Ovary (tissue), 9 donors: ENCODE measurements around the gene SLCO3A1. TPM values are rescaled to one million over a fixed set of nuclear protein-coding genes. Genes with fewer than 3 reads are reported as not detected.

ENCODE experiments used
- DNase-seq, 5 donors: peaks; one replicate each; pipeline ENCODE4 v3.0.0-alpha.2; 2019 to 2020
- H3K27ac ChIP-seq, 2 donors: fragments of 200-600 bp; one replicate each; pipeline versions ENCODE4 v1.5.1 to v1.8.0; 2019 to 2022
- H3K27me3 ChIP-seq: fragments of 200-600 bp; one replicate; pipeline ENCODE4 v1.8.0; 2022
- H3K36me3 ChIP-seq: fragments of 200-600 bp; sonication (generic); one replicate; pipeline ENCODE4 v1.5.1; 2019
- H3K4me1 ChIP-seq: one replicate; pipeline ENCODE4 v1.8.1; 2013; ENCODE audit warnings: mild to moderate bottlenecking, moderate library complexity; ENCODE audit not compliant: insufficient read depth
- H3K4me3 ChIP-seq: fragments of 200-600 bp; sonication (generic); one replicate; pipeline ENCODE4 v1.5.1; 2017
- H3K9me3 ChIP-seq, 2 donors: fragments of 200-600 bp in 1 of 2; sonication (generic) in 1 of 2; one replicate each; pipeline versions ENCODE4 v1.5.1 to v1.8.1; 2013 to 2019; ENCODE audit warnings: mild to moderate bottlenecking in 1 of 2, moderate library complexity in 1 of 2
- CTCF ChIP-seq, 3 donors: fragments of 450-650 bp in 2 of 3; fragments of 200-600 bp in 1 of 3; IDR thresholded peaks; one replicate each; pipeline versions ENCODE4 v1.5.1 to v1.8.0; 2016 to 2022; ENCODE audit warnings: antibody characterized with exemption in 3 of 3, mild to moderate bottlenecking in 1 of 3
- EP300 ChIP-seq: sonication (generic); formaldehyde crosslinking; IDR thresholded peaks from one replicate; pipeline ENCODE4 v1.6.1; 2017; ENCODE audit warnings: antibody characterized with exemption
- POLR2A ChIP-seq: fragments of 450-650 bp; IDR thresholded peaks from one replicate; pipeline ENCODE4 v1.6.1; 2017; ENCODE audit warnings: antibody characterized with exemption, mild to moderate bottlenecking, moderate library complexity
- WGBS, 3 donors: extraction: QIAGEN DNeasy Blood & Tissue Kit in 1 of 3; methylation state at CpG; one replicate each; pipeline versions ENCODE4 v1.1.5 to v1.1.7; 2013 to 2017; 5-methylcytosine and 5-hydroxymethylcytosine counted together
- intact Hi-C, 4 donors: fragments of 100-400 bp; cut with DNase I; formaldehyde crosslinking; loops; one replicate each; pipeline versions ENCODE4 v1.11.0 to v1.15.1; 2022 to 2023
- polyA plus RNA-seq, 2 donors: library from polyadenylated mRNA; stranded (reverse); fragments of 200-250 nt in 1 of 2; fragments of 350-450 nt in 1 of 2; fragmentation: Illumina TruSeq in 1 of 2; extraction: RNeasy Lipid Tissue Mini Kit (QIAGEN cat#74804) in 1 of 2; gene quantifications; one replicate each; pipeline ENCODE4 v1.2.3, GENCODE V29; 2013 to 2014
- total RNA-seq, 7 donors: library from RNA; depleted of rRNA in 2 of 7; stranded (reverse); fragments of >200 nt in 2 of 7; fragmentation: NEBNext Ultra II Directional in 3 of 7; extraction: Animal tissue kit (Norgen Biotek cat#: 25700) in 3 of 7; gene quantifications; one replicate each; pipeline versions ENCODE4 v1.1.0 to v1.2.4, GENCODE V29; 2016 to 2023
- donor health status: DM: no; HTN: no; CAD: no; lungs with moderate emphysema.
- donor health status: DM: no; HTN: no; CAD: no.
- donor health status: Bipolar disorder and iron deficiency.
- donor health status: DM: yes; HTN: yes; CAD: no.
- donor health status: DM: no; HTN: no; CAD: no.
- donor health status: DM: yes; HTN: yes; CAD: no.

SLCO3A1 gene
- total and polyA plus RNA-seq, 9 donors = 5.0 to 20.0 (median 12.5) TPM

- DNase-seq = no peak
- TF ChIP-seq EP300 (no peak), POLR2A (no peak), CTCF (IDR thresholded peaks at IDR 0.05) (no peak)
- Histone ChIP-seq H3K27me3 (no peaks in the 10 kb centered on the region), H3K27ac (no peak overlapping the region), H3K4me1 (peaks cover 5% of the 10 kb centered on the region), H3K9me3 (no peaks in the 10 kb centered on the region), H3K4me3 (no peak overlapping the region), H3K36me3 (no peaks in the 10 kb centered on the region)
- 93 to 95% (median 94%) methylated on average over 15 of the region's 15 CpGs for WGBS, 3 donors
- intact Hi-C loops = no loop called here
These were observed 19.0 kb downstream of the SLCO3A1 start for GRCh38 chr15:91872356-91873137.

GRCh38 chr15:91873138-91873536 is 19.6 kb downstream of the SLCO3A1 start:
- Histone ChIP-seq H3K27ac (no peak overlapping the region), H3K4me3 (no peak overlapping the region)

GRCh38 chr15:91874171-91874570 is 20.7 kb downstream of the SLCO3A1 start:
- no peaks in the 10 kb centered on the region for H3K9me3 ChIP-seq
- H3K27ac ChIP-seq = no peak overlapping the region
- peaks cover 2% of the 10 kb centered on the region for H3K4me1 ChIP-seq
- DNase-seq = no peak
- H3K27me3 ChIP-seq = no peaks in the 10 kb centered on the region
- intact Hi-C loops = no loop called here
- no peaks in the 10 kb centered on the region for H3K36me3 ChIP-seq
- TF ChIP-seq POLR2A = no peak
- H3K4me3 ChIP-seq = no peak overlapping the region
- WGBS, 3 donors = 81 to 93% (median 92%) methylated on average over 3 of the region's 3 CpGs

More at GRCh38 chr15:91873138-91873536, 19.6 kb downstream of the SLCO3A1 start:
- intact Hi-C loops = no loop called here
- Histone ChIP-seq H3K4me1 (peaks cover 2% of the 10 kb centered on the region), H3K36me3 (no peaks in the 10 kb centered on the region), H3K27me3 (no peaks in the 10 kb centered on the region), H3K9me3 (no peaks in the 10 kb centered on the region)
- 60 to 63% (median 60%) methylated on average over 3 of the region's 3 CpGs for WGBS, 3 donors
- no peak for TF ChIP-seq CTCF (IDR thresholded peaks at IDR 0.05)
- TF ChIP-seq POLR2A = no peak
- TF ChIP-seq EP300 = no peak
- no peak for DNase-seq

GRCh38 chr15:91874992-91875660 is 21.6 kb downstream of the SLCO3A1 start:
- H3K27ac ChIP-seq = no peak overlapping the region
- 80 to 89% (median 88%) methylated on average over 9 of the region's 9 CpGs for WGBS, 3 donors
- H3K4me3 ChIP-seq = no peak overlapping the region
- H3K9me3 ChIP-seq = no peaks in the 10 kb centered on the region
- peaks cover 2% of the 10 kb centered on the region for H3K4me1 ChIP-seq
- DNase-seq = no peak
- H3K36me3 ChIP-seq = no peaks in the 10 kb centered on the region
- no peak for TF ChIP-seq CTCF (IDR thresholded peaks at IDR 0.05)
- TF ChIP-seq EP300 = no peak
- TF ChIP-seq POLR2A = no peak
- no peaks in the 10 kb centered on the region for H3K27me3 ChIP-seq
- intact Hi-C loops = no loop called here

GRCh38 chr15:91876187-91876586 is 22.7 kb downstream of the SLCO3A1 start:
- H3K27me3 ChIP-seq = no peaks in the 10 kb centered on the region
- DNase-seq = no peak
- WGBS, 3 donors = 94 to 95% (median 94%) methylated on average over 5 of the region's 5 CpGs
- H3K27ac ChIP-seq = no peak overlapping the region
- TF ChIP-seq POLR2A = no peak
- no peak for TF ChIP-seq CTCF (IDR thresholded peaks at IDR 0.05)
- TF ChIP-seq EP300 = no peak
- H3K36me3 ChIP-seq = no peaks in the 10 kb centered on the region
- intact Hi-C loops = no loop called here
- no peak overlapping the region for H3K4me3 ChIP-seq
- H3K4me1 ChIP-seq = peaks cover under 1% of the 10 kb centered on the region
- H3K9me3 ChIP-seq = no peaks in the 10 kb centered on the region
